Cardiac fibroblast (primary cell): ENCODE data around the gene SKA1.

Experiments used
- DNase-seq, 2 donors: peaks; one replicate each; pipeline versions ENCODE4 v3.0.0 to v3.0.0-alpha.2; 2010; ENCODE audit warnings: low read depth in 2 of 2
- H3K4me3 ChIP-seq, 2 donors: replicated peaks in 1 of 2; 1 replicate in 1 of 2; 2 replicates in 1 of 2; pipeline ENCODE4 v1.5.1; 2011; ENCODE audit warnings: low read depth in 2 of 2, low read length in 2 of 2, mild to moderate bottlenecking in 2 of 2, moderate library complexity in 1 of 2
- CTCF ChIP-seq: IDR thresholded peaks from one replicate; pipeline ENCODE4 v1.5.1; 2011; ENCODE audit warnings: low read depth, mild to moderate bottlenecking, low read length, inconsistent platforms

Gene SKA1

DNA sequence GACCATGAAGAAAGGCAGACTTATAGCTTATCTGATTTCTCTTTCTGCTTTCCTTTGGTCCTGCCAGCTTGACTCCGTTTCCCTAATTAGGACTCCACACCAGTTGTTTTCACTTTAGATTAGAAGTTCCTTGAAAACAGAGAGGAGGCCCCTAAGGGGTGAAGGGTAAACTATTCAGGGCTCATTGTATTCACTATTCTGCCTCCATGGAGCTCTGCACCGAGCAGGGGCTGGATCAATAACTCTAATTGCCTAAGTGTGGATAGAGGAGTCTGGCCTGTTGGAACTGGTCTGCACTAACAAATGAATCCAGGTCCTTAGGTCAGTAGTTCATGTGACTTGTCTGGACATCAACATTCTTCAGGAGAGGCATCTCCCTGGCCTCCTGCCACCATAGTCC, 36.1 kb upstream of the SKA1 start:
- no peak for DNase-seq
- no peak for TF ChIP-seq CTCF
- no peak overlapping the region for H3K4me3 ChIP-seq

GRCh38 chr18:50340078-50340477, 34.8 kb upstream of the SKA1 start:
- no peak overlapping the region for H3K4me3 ChIP-seq
- TF ChIP-seq CTCF = no peak
- no peak for DNase-seq

DNA sequence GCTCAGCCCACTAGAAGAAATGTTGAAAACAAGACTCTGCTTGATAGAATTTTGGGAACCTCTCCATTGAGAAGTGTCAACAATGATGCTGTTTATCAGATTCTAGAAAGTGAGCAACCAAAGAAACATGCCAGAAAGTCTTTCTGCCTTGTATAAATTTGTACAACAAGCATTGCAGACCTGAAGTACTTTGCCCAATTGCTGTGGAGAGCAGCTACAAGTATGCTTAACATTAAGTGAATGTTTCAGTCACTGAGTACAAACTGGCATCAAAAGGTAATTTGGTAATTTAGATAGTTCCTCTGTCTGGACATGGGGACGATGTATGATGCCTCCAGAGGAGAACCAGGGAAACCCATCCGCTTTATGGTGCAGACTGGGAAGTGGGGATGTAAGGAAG, 33.4 kb upstream of the SKA1 start:
- DNase-seq = no peak
- TF ChIP-seq CTCF = no peak
- H3K4me3 ChIP-seq = no peak overlapping the region

DNA sequence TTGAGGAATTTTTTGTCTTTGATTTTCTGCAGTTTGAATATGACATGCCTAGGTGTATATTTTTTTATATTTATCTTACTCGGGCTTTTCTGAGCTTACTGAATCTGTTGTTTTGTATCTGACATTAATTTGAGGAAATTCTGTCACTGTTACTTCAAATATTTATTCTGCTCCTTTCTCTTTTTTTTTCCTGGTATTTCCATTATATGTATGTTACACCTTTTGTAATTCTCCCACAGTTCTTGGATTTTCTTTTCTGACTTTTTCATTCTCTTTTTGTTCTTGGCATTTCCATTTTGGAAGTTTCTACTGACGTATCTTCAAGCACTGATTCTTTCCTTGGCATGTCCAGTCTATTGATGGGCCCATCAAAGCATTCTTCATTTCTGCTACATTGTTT, 24.1 kb upstream of the SKA1 start:
- DNase-seq = no peak
- H3K4me3 ChIP-seq = no peak overlapping the region
- no peak for TF ChIP-seq CTCF

DNA sequence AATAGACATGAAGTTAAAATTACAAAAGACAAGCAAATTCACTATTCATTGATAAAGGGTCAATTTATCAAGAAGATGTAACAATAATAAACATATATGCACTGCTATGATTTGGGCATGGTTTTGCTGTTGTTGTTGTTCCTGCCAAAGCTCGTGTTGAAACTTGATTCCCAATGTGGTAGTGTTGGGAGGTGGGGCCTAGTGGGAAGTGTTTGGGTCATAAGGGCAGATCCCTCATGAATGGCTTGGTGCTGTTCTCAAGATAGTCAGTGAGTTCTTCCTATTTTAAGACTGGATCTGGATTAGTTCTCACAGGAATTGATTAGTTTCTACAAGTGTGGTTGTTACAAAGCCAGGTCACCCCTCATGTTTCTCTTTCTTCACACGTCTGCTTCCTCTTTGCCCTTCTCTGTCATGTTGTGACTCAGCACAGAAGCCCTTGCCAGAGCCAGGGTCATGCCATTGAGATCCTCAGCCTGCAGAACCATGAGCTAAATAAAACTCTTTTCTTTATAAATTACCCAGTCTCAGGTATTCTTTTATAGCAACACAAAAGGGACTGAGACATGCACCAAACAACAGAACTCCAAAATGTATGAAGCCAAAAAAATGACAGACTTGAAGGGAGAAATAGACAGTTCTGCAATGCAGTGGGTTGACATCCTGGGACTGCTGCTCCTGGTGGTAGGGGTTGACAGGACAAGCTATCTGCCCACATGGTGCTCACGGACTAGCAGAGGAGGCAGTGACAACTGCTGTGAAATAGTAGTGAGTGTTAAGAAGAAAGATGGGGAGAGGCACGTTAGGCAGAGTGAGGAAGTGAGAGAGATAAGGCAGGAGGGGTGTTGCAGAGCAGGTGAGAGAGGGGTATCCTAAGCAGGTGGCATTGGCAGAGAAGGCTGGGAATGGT, 18.6 kb upstream of the SKA1 start:
- DNase-seq = peak; percentile 25 to 37
- TF ChIP-seq CTCF = no peak
- H3K4me3 ChIP-seq = no peak overlapping the region

DNA sequence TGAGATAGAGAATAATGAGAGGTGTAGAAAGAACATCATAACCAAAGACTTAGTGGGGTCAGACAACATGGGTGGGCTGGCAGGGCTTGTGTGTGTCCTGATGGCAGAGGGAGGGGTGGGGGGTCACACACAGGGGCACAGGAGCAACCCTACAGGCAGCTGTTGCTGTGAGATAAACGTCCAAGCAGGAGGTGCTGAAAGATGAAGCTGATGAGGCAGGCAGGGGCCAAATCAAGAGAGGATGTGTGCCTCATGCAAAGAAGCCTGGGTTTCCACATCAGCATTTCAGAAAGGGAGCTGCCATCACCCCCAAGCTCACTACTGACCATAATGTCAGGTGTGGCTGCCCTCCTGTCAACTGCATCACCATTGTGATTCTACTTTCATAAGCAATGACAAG, 16.0 kb upstream of the SKA1 start:
- no peak overlapping the region for H3K4me3 ChIP-seq
- peak in 1 of 2 donors; percentile 3 for DNase-seq
- no peak for TF ChIP-seq CTCF

DNA sequence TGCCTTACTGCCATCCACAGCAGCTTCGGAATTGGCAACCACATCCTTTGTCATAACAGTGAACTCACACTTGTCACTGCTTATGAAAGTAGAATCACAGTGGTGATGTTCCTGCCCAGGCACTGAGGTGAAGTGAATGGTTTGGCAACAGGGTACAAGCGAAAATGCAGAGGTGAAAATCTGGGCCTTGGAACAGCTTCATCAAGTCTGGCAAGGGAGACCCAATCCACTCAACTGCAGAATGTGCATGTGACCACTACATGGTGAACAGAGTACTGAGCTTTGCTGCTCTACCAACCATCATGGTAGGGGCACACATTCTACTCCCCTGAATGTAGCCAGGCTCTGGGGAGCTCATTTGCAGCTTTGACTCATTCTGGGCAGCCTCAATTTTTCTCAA, 15.0 kb upstream of the SKA1 start:
- TF ChIP-seq CTCF = no peak
- DNase-seq = no peak
- H3K4me3 ChIP-seq = no peak overlapping the region
